Measurements from ENCODE around the gene QRFPR.

QRFPR gene

DNA sequence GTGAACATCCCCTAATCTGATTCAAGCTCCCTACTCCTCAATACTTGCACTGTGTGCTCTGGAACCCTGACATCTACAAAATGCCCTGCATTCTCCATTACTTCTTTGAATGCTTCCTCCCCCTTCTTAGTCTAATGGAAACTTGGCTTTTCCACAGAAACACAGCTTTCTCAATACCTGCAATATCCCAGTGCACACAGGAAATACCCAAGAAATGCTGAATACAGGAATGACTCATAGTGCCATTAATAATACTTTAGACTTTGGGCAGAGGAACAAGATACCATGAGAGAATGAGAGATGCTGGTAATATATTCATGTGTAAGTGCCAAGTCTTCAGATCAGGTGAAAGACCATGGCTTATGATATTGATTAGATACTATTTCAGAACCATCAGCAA lies 5.6 kb downstream of the QRFPR start:
- H3K4me3 ChIP-seq (replicated peaks in 1 of 2; ENCODE audit: low read depth in 2 of 2, low read length in 2 of 2), result no peak overlapping the region
- TF ChIP-seq, protein P1, sequence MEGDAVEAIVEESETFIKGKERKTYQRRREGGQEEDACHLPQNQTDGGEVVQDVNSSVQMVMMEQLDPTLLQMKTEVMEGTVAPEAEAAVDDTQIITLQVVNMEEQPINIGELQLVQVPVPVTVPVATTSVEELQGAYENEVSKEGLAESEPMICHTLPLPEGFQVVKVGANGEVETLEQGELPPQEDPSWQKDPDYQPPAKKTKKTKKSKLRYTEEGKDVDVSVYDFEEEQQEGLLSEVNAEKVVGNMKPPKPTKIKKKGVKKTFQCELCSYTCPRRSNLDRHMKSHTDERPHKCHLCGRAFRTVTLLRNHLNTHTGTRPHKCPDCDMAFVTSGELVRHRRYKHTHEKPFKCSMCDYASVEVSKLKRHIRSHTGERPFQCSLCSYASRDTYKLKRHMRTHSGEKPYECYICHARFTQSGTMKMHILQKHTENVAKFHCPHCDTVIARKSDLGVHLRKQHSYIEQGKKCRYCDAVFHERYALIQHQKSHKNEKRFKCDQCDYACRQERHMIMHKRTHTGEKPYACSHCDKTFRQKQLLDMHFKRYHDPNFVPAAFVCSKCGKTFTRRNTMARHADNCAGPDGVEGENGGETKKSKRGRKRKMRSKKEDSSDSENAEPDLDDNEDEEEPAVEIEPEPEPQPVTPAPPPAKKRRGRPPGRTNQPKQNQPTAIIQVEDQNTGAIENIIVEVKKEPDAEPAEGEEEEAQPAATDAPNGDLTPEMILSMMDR (IDR thresholded peaks at IDR 0.05; ENCODE audit: low read depth, low read length), result no peak
- peak; percentile 50 to 68 for DNase-seq (ENCODE audit: low read depth in 2 of 2)

DNA sequence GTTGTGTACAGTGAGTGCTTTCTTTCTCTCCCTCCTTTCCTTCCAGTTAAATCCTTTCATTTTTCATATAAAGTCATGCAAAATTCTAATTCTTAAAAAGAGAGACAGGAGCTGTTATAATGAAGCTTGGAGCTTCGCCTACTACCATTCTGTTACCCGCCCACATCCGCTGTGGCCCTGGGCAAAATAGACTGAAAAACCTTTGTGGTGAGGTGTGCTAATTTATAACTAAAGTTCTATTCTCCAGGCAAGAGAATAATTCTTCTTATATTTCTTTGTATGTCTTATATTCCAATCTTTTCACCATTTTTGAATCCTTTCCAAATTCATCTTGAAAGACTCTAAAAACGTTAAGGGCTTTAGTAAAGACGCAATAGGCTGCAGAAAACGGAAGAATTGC lies 7.0 kb downstream of the QRFPR start:
- no peak overlapping the region for H3K4me3 ChIP-seq (replicated peaks in 1 of 2; ENCODE audit: low read depth in 2 of 2, low read length in 2 of 2)
- TF ChIP-seq, protein P1 (IDR thresholded peaks at IDR 0.05; ENCODE audit: low read depth, low read length), result no peak
- no peak for DNase-seq (ENCODE audit: low read depth in 2 of 2)

DNA sequence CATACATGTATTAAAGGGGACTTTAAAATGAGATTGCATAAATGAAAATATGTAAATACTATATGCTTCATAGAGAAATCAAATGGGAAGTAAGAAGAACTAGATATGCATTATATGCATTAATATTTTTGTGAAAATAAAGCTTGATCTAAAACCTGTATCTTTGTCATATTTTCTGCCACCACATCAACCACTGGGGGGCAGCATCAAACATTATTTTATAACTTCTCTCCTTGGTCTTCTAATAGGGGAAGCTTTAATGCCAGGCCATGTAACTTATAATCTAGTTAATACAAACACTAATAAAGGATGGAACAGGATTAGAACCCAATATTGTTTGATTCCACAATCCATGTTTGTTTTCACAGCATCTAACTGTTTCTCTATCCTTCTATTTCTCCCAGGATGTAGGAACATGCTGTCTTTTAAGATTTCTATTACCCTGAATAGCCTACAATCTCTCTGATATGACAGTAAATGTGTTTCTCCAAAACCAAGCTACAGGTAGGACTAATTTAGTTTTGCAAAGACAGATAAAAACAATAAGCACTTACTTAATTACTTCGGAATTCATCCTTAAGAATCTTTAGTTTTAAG lies 10.0 kb downstream of the QRFPR start:
- peak; percentile 64 to 65 for DNase-seq (ENCODE audit: low read depth in 2 of 2)

DNA sequence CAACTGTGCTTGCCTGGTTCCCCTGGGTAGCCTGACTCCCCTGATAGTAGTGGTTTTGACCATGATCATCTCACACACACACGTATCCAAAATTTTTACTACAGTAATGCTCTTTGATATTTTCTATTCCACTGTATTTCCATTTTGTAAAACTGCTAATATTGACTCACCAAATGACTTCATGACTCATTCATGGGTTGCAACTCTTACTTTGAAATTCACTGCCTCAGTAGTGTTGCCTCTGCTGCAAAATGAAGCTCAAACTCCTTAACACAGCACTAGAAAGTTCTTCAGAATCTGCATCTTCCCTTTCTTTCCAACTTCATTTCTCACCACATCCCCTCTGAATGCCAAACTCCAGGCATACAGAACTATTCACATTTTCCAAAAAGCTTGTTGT lies 20.3 kb downstream of the QRFPR start:
- TF ChIP-seq, protein P1 (IDR thresholded peaks at IDR 0.05; ENCODE audit: low read depth, low read length), result no peak
- DNase-seq (ENCODE audit: low read depth in 2 of 2), result peak in 1 of 2 donors; percentile 50

More for the DNA sequence above, 10.0 kb downstream of the QRFPR start:
- TF ChIP-seq, protein P1 (IDR thresholded peaks at IDR 0.05; ENCODE audit: low read depth, low read length), result peak; percentile 57
- H3K4me3 ChIP-seq (replicated peaks in 1 of 2; ENCODE audit: low read depth in 2 of 2, low read length in 2 of 2), result no peak overlapping the region

DNA sequence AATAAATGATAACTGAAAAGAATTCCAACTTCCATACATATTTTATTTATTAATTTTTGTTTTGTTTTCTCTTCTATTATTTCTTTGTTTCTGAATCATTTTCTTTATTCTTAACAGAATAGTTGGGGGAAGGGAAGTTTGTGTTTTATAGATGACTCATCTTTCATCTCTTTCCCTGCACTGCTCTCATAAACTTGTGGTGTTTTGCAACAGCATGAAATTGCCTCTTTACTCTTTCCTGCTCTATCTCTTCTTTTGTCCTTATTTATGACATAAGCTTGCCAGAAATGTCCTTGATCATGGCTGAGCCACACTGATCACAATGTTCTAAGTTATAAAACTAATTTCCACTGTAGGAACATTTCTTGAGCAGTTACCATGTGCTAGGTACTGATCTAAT lies 22.3 kb downstream of the QRFPR start:
- peak; percentile 65 to 77 for DNase-seq (ENCODE audit: low read depth in 2 of 2)
- H3K4me3 ChIP-seq (replicated peaks in 1 of 2; ENCODE audit: low read depth in 2 of 2, low read length in 2 of 2), result no peak overlapping the region
- TF ChIP-seq, protein P1 (IDR thresholded peaks at IDR 0.05; ENCODE audit: low read depth, low read length), result no peak

More for the DNA sequence above, 20.3 kb downstream of the QRFPR start:
- H3K4me3 ChIP-seq (replicated peaks in 1 of 2; ENCODE audit: low read depth in 2 of 2, low read length in 2 of 2), result no peak overlapping the region

DNA sequence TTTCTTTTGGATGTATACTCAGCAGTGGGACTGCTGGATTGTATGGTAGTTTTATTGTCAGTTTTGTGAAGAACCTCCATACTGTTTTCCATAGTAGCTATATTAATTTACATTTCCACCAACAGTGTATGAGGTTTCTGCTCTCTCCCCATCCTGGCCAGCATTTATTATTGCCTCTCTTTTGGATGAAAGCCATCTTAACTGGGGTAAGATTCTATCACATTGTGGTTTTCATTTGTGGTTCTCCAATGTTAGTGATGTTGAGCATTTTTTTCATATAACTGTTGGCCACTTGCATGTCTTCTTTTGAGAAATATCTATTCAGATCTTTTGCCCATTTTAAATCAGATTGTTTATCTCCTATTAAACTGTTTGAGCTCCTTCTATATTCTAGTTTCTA lies 27.6 kb downstream of the QRFPR start:
- no peak overlapping the region for H3K4me3 ChIP-seq (replicated peaks in 1 of 2; ENCODE audit: low read depth in 2 of 2, low read length in 2 of 2)
- TF ChIP-seq, protein P1 (IDR thresholded peaks at IDR 0.05; ENCODE audit: low read depth, low read length), result no peak
- DNase-seq (ENCODE audit: low read depth in 2 of 2), result peak in 1 of 2 donors; percentile 6

DNA sequence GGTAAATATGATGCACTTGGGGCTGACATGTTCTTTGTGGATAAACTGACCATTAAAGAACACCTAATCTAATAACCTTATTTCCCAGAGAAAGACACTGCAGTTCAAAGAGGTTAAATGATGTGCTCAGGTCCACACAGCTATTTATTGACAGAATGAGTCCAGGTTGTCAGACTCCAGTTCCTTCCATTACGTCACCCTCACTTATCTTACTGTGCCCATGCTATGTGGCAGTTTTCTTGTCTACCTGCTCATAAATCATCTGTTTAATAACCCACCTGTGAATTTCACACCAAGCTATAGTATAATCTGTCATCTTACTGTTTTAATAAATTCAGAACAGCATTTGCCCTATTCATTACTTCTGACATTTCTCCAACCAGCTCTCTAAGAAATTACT lies 36.7 kb downstream of the QRFPR start:
- no peak overlapping the region for H3K4me3 ChIP-seq (replicated peaks in 1 of 2; ENCODE audit: low read depth in 2 of 2, low read length in 2 of 2)
- TF ChIP-seq, protein P1 (IDR thresholded peaks at IDR 0.05; ENCODE audit: low read depth, low read length), result no peak
- no peak for DNase-seq (ENCODE audit: low read depth in 2 of 2)

Data from cardiac fibroblast (primary cell).